GM19397 (cell line): Measurements from ENCODE around the gene SMAD5.
A peak's percentile ranks its signal among the peaks of the same experiment; 100 is the strongest.

Source experiments
- ATAC-seq: cut with Tn5 transposase; IDR thresholded peaks from one replicate; pipeline ENCODE4 v1.9.1; 2021; ENCODE audit warnings: mild to moderate bottlenecking, moderate library complexity; ENCODE audit not compliant: unreplicated experiment

The SMAD5 gene

DNA sequence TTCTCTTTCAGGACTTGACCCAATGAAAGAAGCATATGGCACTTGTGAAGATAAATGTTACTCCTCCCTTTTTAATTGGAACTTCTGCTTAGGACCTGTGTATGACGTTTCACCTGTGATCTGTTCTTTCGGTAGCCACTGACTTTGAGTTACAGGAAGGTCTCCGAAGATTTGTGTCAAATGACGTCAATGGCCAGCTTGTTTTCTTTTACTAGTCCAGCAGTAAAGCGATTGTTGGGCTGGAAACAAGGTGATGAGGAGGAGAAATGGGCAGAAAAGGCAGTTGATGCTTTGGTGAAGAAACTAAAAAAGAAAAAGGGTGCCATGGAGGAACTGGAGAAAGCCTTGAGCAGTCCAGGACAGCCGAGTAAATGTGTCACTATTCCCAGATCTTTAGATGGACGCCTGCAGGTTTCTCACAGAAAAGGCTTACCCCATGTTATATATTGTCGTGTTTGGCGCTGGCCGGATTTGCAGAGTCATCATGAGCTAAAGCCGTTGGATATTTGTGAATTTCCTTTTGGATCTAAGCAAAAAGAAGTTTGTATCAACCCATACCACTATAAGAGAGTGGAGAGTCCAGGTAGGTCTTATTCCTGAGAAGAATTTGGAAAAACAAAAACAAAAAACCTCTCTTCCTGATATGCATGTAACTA, 21.1 kb downstream of the SMAD5 start:
- no peak for ATAC-seq

DNA sequence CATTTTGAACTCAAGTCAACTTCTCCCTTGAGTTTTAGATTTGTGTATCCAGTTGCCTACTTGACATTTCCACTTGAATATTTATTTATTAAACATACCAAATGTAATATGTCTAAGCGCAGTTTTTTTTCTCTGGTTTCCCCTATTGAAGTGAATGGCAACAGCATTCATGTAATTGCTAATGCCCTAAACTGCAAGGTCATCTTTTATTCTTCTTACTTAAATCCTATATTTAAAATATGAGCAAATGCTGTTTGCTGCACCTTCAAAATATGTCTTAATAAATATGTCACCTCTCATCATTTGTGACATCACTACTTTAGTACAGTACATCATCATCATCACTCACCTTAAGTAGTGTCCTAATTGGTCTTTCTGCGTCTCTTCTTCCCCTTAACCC, 22.4 kb downstream of the SMAD5 start:
- ATAC-seq, result no peak

GRCh38 chr5:136155761-136156160, 23.1 kb downstream of the SMAD5 start:
- no peak for ATAC-seq

GRCh38 chr5:136157514-136157913, 24.9 kb downstream of the SMAD5 start:
- ATAC-seq, result no peak

DNA sequence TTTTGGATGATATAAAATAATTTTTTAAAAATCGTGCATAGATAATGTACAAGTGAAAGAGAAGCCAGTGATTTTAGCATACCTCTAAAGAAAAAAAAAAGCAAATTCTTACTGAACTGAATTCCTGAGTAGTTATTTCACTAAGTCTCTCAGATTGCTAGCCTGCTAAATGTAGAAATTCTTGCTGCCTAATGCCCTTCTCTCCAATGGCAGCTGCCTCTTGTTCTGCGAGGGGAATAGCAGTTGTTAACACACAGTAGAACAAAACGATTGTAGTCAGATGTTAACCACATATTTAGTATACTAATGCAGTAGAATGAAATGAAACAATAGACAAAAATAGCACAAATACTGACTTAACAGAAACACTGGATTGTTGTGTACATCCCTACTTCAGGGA, 26.8 kb downstream of the SMAD5 start:
- ATAC-seq, result no peak

DNA sequence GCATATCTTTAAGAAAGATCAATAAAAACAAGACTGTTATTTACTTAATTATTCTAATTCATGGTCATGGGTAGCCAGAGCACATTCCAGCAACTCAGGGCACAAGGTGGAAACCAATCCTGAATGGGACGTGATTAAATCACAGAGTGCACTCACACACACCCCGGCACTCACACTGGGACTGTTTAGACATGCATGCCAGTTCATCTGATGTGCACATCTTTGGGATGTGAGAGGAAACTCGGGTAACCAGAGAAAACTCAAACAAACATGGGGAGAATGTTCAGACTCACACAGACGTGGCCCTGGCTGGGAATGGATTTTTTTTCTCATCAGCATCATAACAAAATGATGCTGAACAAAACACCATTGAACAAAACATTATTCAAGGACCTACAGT, 29.4 kb downstream of the SMAD5 start:
- no peak for ATAC-seq

GRCh38 chr5:136164226-136164625, 31.6 kb downstream of the SMAD5 start:
- ATAC-seq, result no peak

DNA sequence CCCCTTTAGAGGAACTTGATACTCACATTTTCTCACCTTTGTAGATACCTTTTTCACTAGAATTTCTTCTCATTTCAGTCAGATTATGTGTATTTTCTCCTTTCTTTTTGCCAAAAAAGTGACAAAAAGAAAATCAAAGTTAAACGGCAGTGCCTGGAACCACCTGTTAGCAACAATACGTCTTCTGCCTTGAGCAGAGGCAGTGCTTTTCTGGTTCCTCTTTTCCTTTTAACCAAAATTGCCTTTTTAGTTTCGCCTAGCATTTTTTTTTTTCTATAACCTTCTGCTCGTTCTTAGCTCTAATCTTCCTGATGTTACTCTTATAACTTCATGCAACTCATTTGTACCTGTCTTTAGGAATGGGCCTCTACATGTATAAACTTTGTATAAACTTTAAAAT, 34.3 kb downstream of the SMAD5 start:
- ATAC-seq, result peak; percentile 67

DNA sequence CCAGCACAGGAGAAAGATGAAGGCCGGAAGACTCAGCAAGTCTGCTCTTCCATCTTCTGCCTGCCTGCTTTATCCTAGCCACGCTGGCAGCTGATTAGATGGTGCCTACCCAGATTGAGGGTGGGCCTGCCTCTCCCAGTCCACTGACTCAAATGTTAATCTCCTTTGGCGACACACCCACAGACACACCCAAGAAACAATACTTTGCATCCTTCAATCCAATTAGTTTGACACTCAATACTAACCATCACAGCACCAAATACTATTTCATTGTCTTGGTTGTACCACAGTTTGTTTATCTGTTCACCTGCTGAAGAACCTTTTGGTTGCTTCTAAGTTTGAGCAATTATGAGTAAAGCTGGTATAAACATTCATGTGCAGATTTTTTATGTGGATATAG, 36.6 kb downstream of the SMAD5 start:
- no peak for ATAC-seq

GRCh38 chr5:136174021-136174659, 41.5 kb downstream of the SMAD5 start:
- ATAC-seq, result no peak

DNA sequence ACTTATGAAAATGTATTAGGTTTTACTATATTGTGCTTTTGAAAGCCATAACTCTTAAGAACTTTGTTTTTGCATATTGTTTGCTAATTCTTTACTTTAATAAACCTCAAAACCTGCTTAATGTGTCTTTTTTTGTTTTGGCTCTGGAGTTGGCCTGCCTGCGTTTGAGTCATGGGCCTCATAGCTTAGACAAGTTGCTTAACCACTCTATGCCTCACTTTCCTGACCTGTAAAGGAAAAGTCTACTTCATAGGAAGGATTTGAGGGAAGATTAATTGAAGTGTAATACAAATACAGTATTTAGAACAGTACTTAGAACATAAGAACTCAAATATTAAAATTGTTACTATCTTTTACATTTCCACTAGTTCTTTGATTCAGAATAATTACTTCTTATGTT, 50.0 kb downstream of the SMAD5 start:
- no peak for ATAC-seq

DNA sequence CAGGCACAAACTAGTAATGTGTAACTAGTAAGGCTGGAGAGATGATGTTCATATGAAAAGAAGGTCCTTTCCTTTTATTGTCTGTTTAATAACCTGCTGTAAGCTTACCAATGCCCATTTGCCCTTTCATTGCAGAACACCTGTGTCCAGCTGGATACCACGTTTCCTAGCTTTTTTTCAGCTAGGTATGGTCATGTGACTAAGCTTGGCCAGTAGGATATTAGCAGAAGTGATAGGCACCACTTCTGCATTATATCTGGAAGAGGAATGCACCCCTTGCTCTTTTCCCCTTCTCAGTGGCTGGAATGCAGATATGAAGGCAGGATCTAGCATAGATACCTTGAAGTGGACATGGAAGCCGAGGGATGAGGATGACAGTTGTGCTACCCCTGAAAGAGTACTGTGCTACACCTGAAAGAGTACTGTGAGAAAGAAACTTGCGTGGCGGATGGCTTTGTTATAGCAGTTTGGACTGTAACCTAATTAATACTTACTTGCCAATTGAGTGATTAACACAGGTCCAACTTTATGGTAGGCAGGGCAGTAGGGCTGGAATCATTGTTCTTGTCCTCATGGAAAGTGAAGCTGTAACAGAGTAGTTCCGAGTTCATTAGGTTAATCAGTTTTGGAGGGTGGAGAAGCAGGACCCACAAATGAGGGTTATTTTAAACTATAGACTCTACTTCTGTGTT, 53.5 kb downstream of the SMAD5 start:
- no peak for ATAC-seq

GRCh38 chr5:136186796-136187195, 54.2 kb downstream of the SMAD5 start:
- no peak for ATAC-seq

DNA sequence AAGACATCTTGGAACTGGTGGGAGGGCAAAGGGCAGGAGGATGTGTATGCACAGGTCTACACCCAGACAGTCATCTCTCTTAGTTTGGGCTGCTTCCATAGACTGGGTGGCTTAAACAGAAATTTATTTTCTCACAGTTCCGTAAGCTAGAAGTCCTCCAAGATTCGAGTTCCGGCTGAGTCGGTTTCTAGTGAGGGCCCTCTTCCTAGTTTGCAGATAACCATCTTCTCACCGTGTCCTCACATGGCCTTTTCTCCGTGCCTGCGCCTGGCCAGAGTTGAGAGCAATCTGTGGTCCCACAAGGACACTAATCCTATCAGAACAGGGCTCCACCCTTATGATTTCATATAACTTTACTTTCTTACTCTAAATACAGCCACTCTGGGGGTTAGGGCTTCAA, 56.2 kb downstream of the SMAD5 start:
- ATAC-seq, result no peak

- ATAC-seq, result no peak
Measured at GRCh38 chr5:136190091-136190720, 57.6 kb downstream of the SMAD5 start.

- no peak for ATAC-seq
Measured at GRCh38 chr5:136190904-136191303, 58.3 kb downstream of the SMAD5 start.

DNA sequence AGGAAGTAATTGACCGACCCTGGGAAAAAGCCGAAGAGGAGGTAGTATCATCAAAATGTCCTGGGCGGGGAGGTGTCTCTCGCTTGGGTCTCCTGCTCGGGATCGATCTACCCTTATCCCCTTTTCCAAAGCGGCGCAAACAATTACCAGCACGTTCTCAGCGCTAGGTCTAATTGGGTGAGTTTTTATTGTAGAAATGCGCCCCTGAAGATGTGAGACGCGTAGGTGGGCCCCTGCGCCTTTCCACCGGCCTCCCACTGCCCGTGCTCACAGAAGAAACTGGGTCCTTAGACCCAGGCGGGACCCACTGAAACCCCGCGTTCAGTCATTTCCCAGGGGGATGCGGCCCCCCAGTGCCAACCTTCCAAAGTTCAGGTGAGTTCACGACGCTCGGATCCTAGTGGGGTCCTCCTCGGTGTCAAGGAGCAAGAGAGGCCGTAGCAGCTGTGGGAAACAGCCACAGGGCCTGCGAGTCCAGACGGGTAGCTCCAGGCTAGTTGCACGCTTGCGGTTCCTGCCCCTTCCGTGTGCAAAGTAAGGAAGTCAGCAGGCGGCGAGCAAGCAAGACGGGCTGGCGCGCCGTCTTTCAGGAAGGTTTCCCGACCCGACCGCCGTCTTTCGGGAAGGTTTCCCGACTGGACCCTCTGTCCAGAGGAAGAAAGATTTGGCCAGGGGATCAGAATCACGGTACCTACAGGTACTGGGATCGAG, 58.8 kb downstream of the SMAD5 start:
- no peak for ATAC-seq

- no peak for ATAC-seq
Measured at GRCh38 chr5:136192015-136192525, 59.4 kb downstream of the SMAD5 start.

GRCh38 chr5:136192526-136193321, 60.1 kb downstream of the SMAD5 start, which contains the start of gene SMIM32:
Gene SMIM32 (minus strand): TSS chr5:136193162. CDS start chr5:136192524, 638 bp downstream.
- ATAC-seq, result no peak

DNA sequence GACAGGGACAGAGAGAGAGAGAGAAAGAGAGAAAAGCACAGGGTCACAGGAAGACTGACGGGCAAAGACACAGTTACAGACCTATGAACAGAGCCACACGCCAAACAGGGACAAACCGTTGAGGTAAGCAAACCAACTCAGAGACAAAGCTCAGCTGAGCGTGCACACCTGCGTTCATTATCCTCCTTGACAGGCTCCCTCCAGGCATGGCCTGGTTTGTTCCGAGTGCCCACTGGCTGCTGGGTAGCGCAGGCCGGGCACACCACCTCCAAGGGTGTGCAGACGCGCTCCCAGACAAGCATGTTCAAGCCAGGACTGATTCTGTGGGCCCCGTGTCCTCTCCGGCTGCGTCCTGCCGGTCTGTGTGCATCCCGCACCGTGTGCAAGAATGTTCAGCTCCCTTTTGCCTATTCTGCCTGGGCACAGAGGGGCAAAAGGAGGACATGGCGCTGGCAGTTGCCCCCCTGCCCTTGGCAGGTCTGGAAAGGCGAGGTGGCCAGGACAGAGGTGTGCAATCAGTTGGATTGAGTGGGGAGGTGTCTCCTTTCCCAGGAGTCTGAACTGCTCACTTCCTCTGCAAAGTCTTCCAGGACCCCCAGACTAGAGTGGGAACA, 60.8 kb downstream of the SMAD5 start:
- ATAC-seq, result no peak
